ENCODE data around the gene AUP1.

GRCh38 chr2:74535440-74535965 lies 6.0 kb upstream of the AUP1 start:
- TF ChIP-seq, protein P1, sequence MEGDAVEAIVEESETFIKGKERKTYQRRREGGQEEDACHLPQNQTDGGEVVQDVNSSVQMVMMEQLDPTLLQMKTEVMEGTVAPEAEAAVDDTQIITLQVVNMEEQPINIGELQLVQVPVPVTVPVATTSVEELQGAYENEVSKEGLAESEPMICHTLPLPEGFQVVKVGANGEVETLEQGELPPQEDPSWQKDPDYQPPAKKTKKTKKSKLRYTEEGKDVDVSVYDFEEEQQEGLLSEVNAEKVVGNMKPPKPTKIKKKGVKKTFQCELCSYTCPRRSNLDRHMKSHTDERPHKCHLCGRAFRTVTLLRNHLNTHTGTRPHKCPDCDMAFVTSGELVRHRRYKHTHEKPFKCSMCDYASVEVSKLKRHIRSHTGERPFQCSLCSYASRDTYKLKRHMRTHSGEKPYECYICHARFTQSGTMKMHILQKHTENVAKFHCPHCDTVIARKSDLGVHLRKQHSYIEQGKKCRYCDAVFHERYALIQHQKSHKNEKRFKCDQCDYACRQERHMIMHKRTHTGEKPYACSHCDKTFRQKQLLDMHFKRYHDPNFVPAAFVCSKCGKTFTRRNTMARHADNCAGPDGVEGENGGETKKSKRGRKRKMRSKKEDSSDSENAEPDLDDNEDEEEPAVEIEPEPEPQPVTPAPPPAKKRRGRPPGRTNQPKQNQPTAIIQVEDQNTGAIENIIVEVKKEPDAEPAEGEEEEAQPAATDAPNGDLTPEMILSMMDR (IDR thresholded peaks at IDR 0.05; ENCODE audit: low read depth, low read length): no peak
- TF ChIP-seq EZH2phosphoT487 (IDR thresholded peaks at IDR 0.05; ENCODE audit: low read depth): no peak
